CD4-positive, alpha-beta T cell (primary cell): Measurements from ENCODE around the gene CCL2. TPM values are rescaled to one million over a fixed set of nuclear protein-coding genes. Genes with fewer than 3 reads are reported as not detected.

Experiments
- ATAC-seq: fragments of 200-7000 bp; cut with Tn5 transposase; one replicate; pipeline ENCODE4 v1.10.0; 2022; ENCODE audit warnings: mild to moderate bottlenecking; ENCODE audit not compliant: poor library complexity
- CTCF ChIA-PET: fragments of 350-600 bp; sonication (Branson Sonifier 250); formaldehyde crosslinking; loops from one replicate; lab custom pipeline; 2021; ENCODE audit warnings: antibody characterized with exemption, inconsistent platforms; lab: Charles Lee
- POLR2A ChIA-PET: fragments of 350-600 bp; sonication (Branson Sonifier 250); formaldehyde crosslinking; loops from one replicate; lab custom pipeline; 2021; ENCODE audit warnings: antibody characterized with exemption, inconsistent platforms; lab: Charles Lee
- DNase-seq, 14 experiments: peaks; one replicate each; pipeline ENCODE4 v3.0.0-alpha.2; 2013 to 2020; ENCODE audit warnings: mixed read lengths in 2 of 14
- H3K27ac ChIP-seq, 2 donors: one replicate each; pipeline versions ENCODE4 v1.5.1 to v1.7.0; 2013; ENCODE audit warnings: low read length in 2 of 2, low read depth in 1 of 2, mild to moderate bottlenecking in 1 of 2
- H3K27me3 ChIP-seq, 2 experiments: 1 replicate in 1 of 2; 2 replicates in 1 of 2; pipeline versions ENCODE4 v1.6.1 to v1.7.0; 2013; ENCODE audit warnings: low read length in 2 of 2, control low read depth in 1 of 2, mild to moderate bottlenecking in 1 of 2, moderate library complexity in 1 of 2; ENCODE audit not compliant: insufficient read depth in 2 of 2, control insufficient read depth in 1 of 2
- H3K36me3 ChIP-seq: one replicate; pipeline ENCODE4 v1.6.1; 2013; ENCODE audit warnings: low read length, control low read depth; ENCODE audit not compliant: insufficient read depth
- H3K4me1 ChIP-seq: one replicate; pipeline ENCODE4 v1.6.1; 2013; ENCODE audit warnings: low read length, control low read depth; ENCODE audit not compliant: insufficient read depth
- H3K4me3 ChIP-seq: one replicate; pipeline ENCODE4 v1.5.1; 2013; ENCODE audit warnings: mild to moderate bottlenecking, low read length, moderate library complexity
- H3K9me3 ChIP-seq, 2 experiments: 1 replicate in 1 of 2; 2 replicates in 1 of 2; pipeline versions ENCODE4 v1.6.1 to v1.7.0; 2013; ENCODE audit warnings: low read length in 2 of 2, mild to moderate bottlenecking in 2 of 2, control low read depth in 1 of 2, moderate library complexity in 1 of 2; ENCODE audit not compliant: control insufficient read depth in 1 of 2, insufficient read depth in 1 of 2
- H3K27ac Mint-ChIP-seq: one replicate; pipeline ENCODE4 v1.8.0; 2020; ENCODE audit warnings: mixed read lengths
- H3K27me3 Mint-ChIP-seq: one replicate; pipeline ENCODE4 v1.8.0; 2021; ENCODE audit warnings: mixed read lengths
- H3K36me3 Mint-ChIP-seq: one replicate; pipeline ENCODE4 v1.8.0; 2021; ENCODE audit warnings: low read depth, mixed read lengths
- H3K4me1 Mint-ChIP-seq: one replicate; pipeline ENCODE4 v1.8.0; 2021; ENCODE audit warnings: low read depth, mixed read lengths
- H3K4me3 Mint-ChIP-seq: one replicate; pipeline ENCODE4 v1.8.0; 2020; ENCODE audit warnings: mild to moderate bottlenecking, mixed read lengths
- H3K9me3 Mint-ChIP-seq: one replicate; pipeline ENCODE4 v1.8.0; 2020; ENCODE audit warnings: mixed read lengths
- CTCF ChIP-seq: fragments of 200-600 bp; IDR thresholded peaks from one replicate; pipeline ENCODE4 v1.8.0; 2022; ENCODE audit warnings: antibody characterized with exemption, mild to moderate bottlenecking
- intact Hi-C, 2 experiments: fragments of 100-400 bp; cut with DNase I in 1 of 2; cut with micrococcal nuclease in 1 of 2; formaldehyde crosslinking; loops; one replicate each; pipeline versions ENCODE4 v1.15.1 to v1.9.0; 2023 to 2025; cut with DNase I, micrococcal nuclease
- total RNA-seq, 174 experiments: library from RNA in 2 of 174; stranded (reverse) in 2 of 174; gene quantifications; one replicate each; pipeline ENCODE4 v1.2.3 and lab custom pipeline; 2021 to 2026

Gene CCL2
- total RNA-seq, 2 experiments from 2014 or later = not detected

- intact Hi-C loops = no loop called here
- no peaks in the 10 kb centered on the region for H3K9me3 Mint-ChIP-seq
- peaks cover 13 to 36% of the 10 kb centered on the region in 2 experiments for H3K27me3 ChIP-seq
- H3K4me1 Mint-ChIP-seq = no peaks in the 10 kb centered on the region
- no peak overlapping the region for H3K4me3 Mint-ChIP-seq
- no peaks in the 10 kb centered on the region for H3K9me3 ChIP-seq
- H3K27ac Mint-ChIP-seq = no peak overlapping the region
- ATAC-seq (no peak), DNase-seq (no peak)
- POLR2A ChIA-PET = no interaction called here
- H3K4me1 ChIP-seq = no peaks in the 10 kb centered on the region
- TF ChIP-seq CTCF = no peak
- no peaks in the 10 kb centered on the region for H3K36me3 Mint-ChIP-seq
- no peak overlapping the region for H3K27ac ChIP-seq
- H3K27me3 Mint-ChIP-seq = peaks cover 49% of the 10 kb centered on the region
- CTCF ChIA-PET = interaction anchor here (1.2 kb wide), 1 partner anchor 11 kb away, joined by 3 read pairs; no protein-coding TSS in a partner anchor
- H3K36me3 ChIP-seq = no peaks in the 10 kb centered on the region
- H3K4me3 ChIP-seq = no peak overlapping the region
Observed at GRCh38 chr17:34257299-34257985, 2.4 kb downstream of the CCL2 start.

- Mint-ChIP-seq H3K4me3 (no peak overlapping the region), H3K27me3 (peaks cover 47% of the 10 kb centered on the region), H3K27ac (no peak overlapping the region), H3K36me3 (no peaks in the 10 kb centered on the region), H3K4me1 (no peaks in the 10 kb centered on the region), H3K9me3 (no peaks in the 10 kb centered on the region)
- peaks cover 13 to 34% of the 10 kb centered on the region in 2 experiments for H3K27me3 ChIP-seq
- intact Hi-C loops = no loop called here
- ChIA-PET CTCF (interaction anchor here (1.2 kb wide), 1 partner anchor 10 kb away, joined by 3 read pairs; no protein-coding TSS in a partner anchor), POLR2A (no interaction called here)
- H3K4me1 ChIP-seq = no peaks in the 10 kb centered on the region
- H3K27ac ChIP-seq = no peak overlapping the region
- ATAC-seq (no peak), DNase-seq (no peak)
- H3K36me3 ChIP-seq = no peaks in the 10 kb centered on the region
- no peak overlapping the region for H3K4me3 ChIP-seq
- no peaks in the 10 kb centered on the region for H3K9me3 ChIP-seq
- TF ChIP-seq CTCF = no peak
Observed at GRCh38 chr17:34257986-34258326, 2.9 kb downstream of the CCL2 start.

- intact Hi-C loops = no loop called here
- H3K36me3 Mint-ChIP-seq = no peaks in the 10 kb centered on the region
Observed at GRCh38 chr17:34259146-34259545, 4.1 kb downstream of the CCL2 start.

More at GRCh38 chr17:34259146-34259545, 4.1 kb downstream of the CCL2 start:
- Histone ChIP-seq H3K4me3 (no peak overlapping the region), H3K4me1 (no peaks in the 10 kb centered on the region), H3K27me3 (peaks cover 11 to 24% of the 10 kb centered on the region in 2 experiments), H3K9me3 (no peaks in the 10 kb centered on the region), H3K27ac (no peak overlapping the region), H3K36me3 (no peaks in the 10 kb centered on the region)
- ATAC-seq (no peak), DNase-seq (no peak)
- Mint-ChIP-seq H3K27ac (no peak overlapping the region), H3K27me3 (peaks cover 45% of the 10 kb centered on the region), H3K4me1 (no peaks in the 10 kb centered on the region), H3K9me3 (no peaks in the 10 kb centered on the region), H3K4me3 (no peak overlapping the region)
- TF ChIP-seq CTCF = no peak
- POLR2A ChIA-PET = no interaction called here
- CTCF ChIA-PET = no interaction called here
